Measurements from ENCODE around the gene CRYGS.
"Not testable (repeated sequence)": the region's sequence is repeated elsewhere in the genome, so short reads cannot be mapped to it uniquely, and the experiment has no call there.

DNA sequence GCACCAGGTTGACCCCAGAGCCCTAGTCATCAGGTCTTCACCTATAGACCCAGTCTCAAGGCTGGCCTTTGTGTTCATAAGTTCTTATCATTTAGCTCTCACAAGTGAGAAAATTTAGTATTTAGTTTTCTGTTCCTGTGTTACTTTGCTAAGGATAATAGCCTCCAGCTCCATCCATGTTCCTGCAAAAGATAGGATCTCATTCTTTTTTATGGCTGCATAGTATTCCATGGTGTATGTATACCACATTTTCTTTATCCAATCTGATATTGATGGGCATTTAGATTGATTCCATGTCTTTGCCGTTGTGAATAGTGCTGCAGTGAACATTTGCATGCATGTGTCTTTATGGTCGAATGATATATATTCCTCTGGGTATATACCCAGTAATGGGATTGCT lies 46.2 kb downstream of the CRYGS start:
- TF ChIP-seq POLR2AphosphoS5 (IDR thresholded peaks at IDR 0.05; ENCODE audit: low read depth); STAT1 (IDR thresholded peaks at IDR 0.05; ENCODE audit: unreplicated experiment); EZH2phosphoT487 (IDR thresholded peaks at IDR 0.05; ENCODE audit: unreplicated experiment); EZH2 (IDR thresholded peaks at IDR 0.05; ENCODE audit: low read depth, unreplicated experiment); CREB1 (CRISPR knock-in tag; IDR thresholded peaks at IDR 0.05; ENCODE audit: low read depth); JUNB (IDR thresholded peaks at IDR 0.05; ENCODE audit: unreplicated experiment); ZNF114 (CRISPR knock-in tag; IDR thresholded peaks at IDR 0.05); NANOG (IDR thresholded peaks at IDR 0.05; ENCODE audit: borderline replicate concordance): not testable (repeated sequence)
- TF ChIP-seq, protein P1, sequence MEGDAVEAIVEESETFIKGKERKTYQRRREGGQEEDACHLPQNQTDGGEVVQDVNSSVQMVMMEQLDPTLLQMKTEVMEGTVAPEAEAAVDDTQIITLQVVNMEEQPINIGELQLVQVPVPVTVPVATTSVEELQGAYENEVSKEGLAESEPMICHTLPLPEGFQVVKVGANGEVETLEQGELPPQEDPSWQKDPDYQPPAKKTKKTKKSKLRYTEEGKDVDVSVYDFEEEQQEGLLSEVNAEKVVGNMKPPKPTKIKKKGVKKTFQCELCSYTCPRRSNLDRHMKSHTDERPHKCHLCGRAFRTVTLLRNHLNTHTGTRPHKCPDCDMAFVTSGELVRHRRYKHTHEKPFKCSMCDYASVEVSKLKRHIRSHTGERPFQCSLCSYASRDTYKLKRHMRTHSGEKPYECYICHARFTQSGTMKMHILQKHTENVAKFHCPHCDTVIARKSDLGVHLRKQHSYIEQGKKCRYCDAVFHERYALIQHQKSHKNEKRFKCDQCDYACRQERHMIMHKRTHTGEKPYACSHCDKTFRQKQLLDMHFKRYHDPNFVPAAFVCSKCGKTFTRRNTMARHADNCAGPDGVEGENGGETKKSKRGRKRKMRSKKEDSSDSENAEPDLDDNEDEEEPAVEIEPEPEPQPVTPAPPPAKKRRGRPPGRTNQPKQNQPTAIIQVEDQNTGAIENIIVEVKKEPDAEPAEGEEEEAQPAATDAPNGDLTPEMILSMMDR (conservative IDR thresholded peaks at IDR 0.05; ENCODE audit: low read depth in 2 of 2) = not testable (repeated sequence)
- TF ChIP-seq, protein P2, sequence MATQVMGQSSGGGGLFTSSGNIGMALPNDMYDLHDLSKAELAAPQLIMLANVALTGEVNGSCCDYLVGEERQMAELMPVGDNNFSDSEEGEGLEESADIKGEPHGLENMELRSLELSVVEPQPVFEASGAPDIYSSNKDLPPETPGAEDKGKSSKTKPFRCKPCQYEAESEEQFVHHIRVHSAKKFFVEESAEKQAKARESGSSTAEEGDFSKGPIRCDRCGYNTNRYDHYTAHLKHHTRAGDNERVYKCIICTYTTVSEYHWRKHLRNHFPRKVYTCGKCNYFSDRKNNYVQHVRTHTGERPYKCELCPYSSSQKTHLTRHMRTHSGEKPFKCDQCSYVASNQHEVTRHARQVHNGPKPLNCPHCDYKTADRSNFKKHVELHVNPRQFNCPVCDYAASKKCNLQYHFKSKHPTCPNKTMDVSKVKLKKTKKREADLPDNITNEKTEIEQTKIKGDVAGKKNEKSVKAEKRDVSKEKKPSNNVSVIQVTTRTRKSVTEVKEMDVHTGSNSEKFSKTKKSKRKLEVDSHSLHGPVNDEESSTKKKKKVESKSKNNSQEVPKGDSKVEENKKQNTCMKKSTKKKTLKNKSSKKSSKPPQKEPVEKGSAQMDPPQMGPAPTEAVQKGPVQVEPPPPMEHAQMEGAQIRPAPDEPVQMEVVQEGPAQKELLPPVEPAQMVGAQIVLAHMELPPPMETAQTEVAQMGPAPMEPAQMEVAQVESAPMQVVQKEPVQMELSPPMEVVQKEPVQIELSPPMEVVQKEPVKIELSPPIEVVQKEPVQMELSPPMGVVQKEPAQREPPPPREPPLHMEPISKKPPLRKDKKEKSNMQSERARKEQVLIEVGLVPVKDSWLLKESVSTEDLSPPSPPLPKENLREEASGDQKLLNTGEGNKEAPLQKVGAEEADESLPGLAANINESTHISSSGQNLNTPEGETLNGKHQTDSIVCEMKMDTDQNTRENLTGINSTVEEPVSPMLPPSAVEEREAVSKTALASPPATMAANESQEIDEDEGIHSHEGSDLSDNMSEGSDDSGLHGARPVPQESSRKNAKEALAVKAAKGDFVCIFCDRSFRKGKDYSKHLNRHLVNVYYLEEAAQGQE (IDR thresholded peaks at IDR 0.05; ENCODE audit: unreplicated experiment) = not testable (repeated sequence)
- TF ChIP-seq, protein P3, sequence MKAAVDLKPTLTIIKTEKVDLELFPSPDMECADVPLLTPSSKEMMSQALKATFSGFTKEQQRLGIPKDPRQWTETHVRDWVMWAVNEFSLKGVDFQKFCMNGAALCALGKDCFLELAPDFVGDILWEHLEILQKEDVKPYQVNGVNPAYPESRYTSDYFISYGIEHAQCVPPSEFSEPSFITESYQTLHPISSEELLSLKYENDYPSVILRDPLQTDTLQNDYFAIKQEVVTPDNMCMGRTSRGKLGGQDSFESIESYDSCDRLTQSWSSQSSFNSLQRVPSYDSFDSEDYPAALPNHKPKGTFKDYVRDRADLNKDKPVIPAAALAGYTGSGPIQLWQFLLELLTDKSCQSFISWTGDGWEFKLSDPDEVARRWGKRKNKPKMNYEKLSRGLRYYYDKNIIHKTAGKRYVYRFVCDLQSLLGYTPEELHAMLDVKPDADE (IDR thresholded peaks at IDR 0.05) = not testable (repeated sequence)

All from GM23338 (cell line).